Measurements from ENCODE around the gene FERMT2.

The FERMT2 gene

DNA sequence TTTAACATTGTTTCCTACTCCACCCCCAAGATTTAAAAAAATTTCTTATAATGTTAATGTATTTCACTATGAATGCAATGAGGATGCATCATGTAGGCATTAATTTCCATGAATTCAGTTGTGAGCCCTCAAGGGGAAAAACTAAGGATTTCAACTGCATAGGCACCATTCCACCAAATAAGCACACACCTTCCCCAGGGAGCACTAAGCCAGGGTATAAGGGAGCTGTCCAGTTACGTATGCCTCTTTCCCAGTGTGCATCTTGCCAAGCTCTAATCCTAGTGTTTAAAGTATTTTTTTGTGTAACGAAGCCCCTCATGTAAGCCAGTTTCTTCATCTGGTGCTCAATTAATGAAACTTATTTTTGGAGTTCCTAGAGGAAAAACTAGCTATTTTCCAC, 6.6 kb downstream of the FERMT2 start:
- no peak overlapping the region for H3K4me3 ChIP-seq (ENCODE audit: low read length)
- TF ChIP-seq, protein P1, sequence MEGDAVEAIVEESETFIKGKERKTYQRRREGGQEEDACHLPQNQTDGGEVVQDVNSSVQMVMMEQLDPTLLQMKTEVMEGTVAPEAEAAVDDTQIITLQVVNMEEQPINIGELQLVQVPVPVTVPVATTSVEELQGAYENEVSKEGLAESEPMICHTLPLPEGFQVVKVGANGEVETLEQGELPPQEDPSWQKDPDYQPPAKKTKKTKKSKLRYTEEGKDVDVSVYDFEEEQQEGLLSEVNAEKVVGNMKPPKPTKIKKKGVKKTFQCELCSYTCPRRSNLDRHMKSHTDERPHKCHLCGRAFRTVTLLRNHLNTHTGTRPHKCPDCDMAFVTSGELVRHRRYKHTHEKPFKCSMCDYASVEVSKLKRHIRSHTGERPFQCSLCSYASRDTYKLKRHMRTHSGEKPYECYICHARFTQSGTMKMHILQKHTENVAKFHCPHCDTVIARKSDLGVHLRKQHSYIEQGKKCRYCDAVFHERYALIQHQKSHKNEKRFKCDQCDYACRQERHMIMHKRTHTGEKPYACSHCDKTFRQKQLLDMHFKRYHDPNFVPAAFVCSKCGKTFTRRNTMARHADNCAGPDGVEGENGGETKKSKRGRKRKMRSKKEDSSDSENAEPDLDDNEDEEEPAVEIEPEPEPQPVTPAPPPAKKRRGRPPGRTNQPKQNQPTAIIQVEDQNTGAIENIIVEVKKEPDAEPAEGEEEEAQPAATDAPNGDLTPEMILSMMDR (conservative IDR thresholded peaks at IDR 0.05; ENCODE audit: low read length), result no peak
- no peak for DNase-seq (ENCODE audit: low read depth)

DNA sequence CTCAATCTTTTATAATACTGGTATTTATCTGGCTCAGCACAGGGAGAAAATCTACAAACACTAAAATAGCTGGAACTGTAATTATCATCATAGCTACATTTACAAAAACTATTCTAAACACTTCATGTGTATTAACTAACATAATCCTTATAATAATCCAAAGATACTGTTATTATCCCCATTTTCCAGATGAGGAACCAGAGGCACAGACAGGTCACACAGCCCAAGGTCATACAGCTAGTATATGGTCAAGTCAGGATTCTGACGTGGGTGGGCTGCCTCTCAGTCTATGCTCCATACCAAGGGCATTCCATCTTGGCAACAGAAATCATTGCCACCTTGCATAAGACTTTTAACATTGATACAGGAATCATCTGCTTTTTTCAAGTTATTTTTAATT, 11.4 kb downstream of the FERMT2 start:
- DNase-seq (ENCODE audit: low read depth), result no peak
- TF ChIP-seq, protein P1 (conservative IDR thresholded peaks at IDR 0.05; ENCODE audit: low read length), result no peak
- no peak overlapping the region for H3K4me3 ChIP-seq (ENCODE audit: low read length)

DNA sequence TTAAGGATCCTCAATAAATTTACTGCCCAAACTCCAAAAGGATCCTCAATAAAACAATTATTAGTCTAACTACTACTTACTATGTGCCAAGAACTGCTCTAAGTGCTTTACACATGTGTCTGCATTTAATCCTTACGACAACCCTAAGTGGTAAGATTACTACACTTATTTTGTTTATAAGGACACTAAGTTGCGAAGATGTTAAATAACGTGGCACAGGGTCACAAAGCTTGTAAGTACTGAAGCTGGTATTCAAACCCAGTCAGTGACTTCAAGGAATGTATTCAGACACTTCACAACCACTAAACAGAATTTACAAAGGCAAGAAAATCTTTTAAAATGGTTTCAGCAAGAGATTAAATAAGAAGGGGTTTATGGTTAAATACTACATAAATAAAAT, 13.0 kb downstream of the FERMT2 start:
- H3K4me3 ChIP-seq (ENCODE audit: low read length), result no peak overlapping the region
- DNase-seq (ENCODE audit: low read depth), result no peak
- TF ChIP-seq, protein P1 (conservative IDR thresholded peaks at IDR 0.05; ENCODE audit: low read length), result no peak

DNA sequence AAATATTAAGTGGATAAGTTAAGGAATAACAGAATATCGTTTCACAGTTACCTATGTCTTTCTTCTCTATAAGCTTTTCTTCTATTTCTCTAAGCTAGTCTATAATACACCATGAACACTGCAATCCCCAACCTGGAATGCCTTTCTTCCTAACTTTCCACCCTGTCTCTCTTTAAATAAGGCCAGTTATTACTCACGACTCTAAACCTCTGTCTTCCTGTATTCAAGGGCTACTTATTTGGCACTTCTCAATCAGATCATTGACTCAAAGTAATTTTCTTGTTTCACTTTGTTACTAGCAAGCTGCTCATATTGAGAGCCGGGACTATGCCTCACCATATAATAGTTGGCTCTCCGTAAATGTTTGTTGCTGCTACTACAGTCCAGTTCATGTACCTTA, 13.5 kb downstream of the FERMT2 start:
- H3K4me3 ChIP-seq (ENCODE audit: low read length), result no peak overlapping the region
- DNase-seq (ENCODE audit: low read depth), result no peak
- TF ChIP-seq, protein P1 (conservative IDR thresholded peaks at IDR 0.05; ENCODE audit: low read length), result no peak

DNA sequence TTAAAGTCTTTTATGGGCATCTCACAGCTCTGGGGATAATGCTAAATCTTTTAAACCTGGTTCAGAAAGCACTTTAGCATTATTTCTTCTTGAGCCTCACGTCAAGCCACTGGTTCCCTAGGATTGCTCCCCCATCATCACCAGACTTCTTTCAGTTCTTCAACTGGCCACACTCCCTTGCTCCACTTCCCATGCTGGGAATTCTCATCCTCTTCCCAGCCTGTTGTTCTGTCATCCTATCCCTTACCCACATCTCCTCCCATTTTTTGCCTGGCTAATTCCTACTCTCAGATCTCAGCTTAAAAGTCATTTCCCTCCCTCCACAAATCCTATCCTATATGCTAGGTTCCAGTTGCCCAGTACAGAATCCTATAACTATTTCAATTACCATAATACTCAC, 14.4 kb downstream of the FERMT2 start:
- DNase-seq (ENCODE audit: low read depth), result no peak
- TF ChIP-seq, protein P1 (conservative IDR thresholded peaks at IDR 0.05; ENCODE audit: low read length), result no peak
- H3K4me3 ChIP-seq (ENCODE audit: low read length), result no peak overlapping the region

DNA sequence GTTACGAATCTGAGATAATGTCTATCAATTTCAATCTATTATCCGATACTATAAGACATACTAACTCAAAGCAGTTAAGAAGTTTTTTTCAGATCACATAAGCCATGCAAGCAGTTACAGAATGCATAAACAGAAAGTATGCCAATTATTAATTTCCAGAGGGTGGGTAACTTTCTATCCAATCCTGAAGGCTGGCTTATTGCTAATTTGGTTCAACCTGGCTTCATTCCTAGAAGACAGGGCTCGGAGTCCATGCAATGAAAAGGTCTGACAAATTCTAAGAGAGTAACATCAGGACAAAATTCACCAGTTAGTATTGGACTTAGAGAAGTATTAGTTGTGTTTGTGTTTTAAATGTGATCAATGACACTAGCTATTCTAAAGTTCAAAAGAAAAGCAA, 15.0 kb downstream of the FERMT2 start:
- TF ChIP-seq, protein P1 (conservative IDR thresholded peaks at IDR 0.05; ENCODE audit: low read length), result no peak
- H3K4me3 ChIP-seq (ENCODE audit: low read length), result no peak overlapping the region
- no peak for DNase-seq (ENCODE audit: low read depth)

DNA sequence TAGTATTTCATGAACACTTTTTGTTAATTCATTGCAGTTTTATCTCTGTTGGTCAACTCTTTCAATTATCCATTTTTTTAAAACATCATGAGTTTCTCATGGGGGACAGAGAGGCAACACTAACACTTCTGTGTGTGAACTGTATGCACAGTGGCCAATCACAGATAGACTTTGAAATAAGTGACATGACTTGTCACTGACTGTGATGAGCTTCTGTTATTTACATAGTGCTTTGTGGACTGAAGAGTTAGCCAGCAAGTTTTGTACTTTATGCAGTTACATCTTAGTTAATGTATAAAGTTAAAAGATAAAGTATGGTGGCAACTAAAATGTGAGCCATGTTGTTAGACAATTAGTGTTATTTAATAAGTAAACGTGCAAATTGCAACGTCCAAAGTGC, 16.1 kb downstream of the FERMT2 start:
- DNase-seq (ENCODE audit: low read depth), result no peak
- no peak overlapping the region for H3K4me3 ChIP-seq (ENCODE audit: low read length)
- TF ChIP-seq, protein P1 (conservative IDR thresholded peaks at IDR 0.05; ENCODE audit: low read length), result no peak
